GM12873 (cell line): ENCODE data around the gene TBL1XR1.

Experiments
- CTCF ChIP-seq: IDR thresholded peaks from 2 replicates; pipeline ENCODE4 v1.5.1; 2012; ENCODE audit warnings: low read depth, mild to moderate bottlenecking, moderate library complexity, low read length, control low read depth; ENCODE audit not compliant: insufficient read depth; ENCODE audit errors: missing control alignments

The TBL1XR1 gene

GRCh38 chr3:177174607-177175170 is 22.6 kb downstream of the TBL1XR1 start:
- TF ChIP-seq CTCF = no peak

- TF ChIP-seq CTCF = no peak
Measured at GRCh38 chr3:177169936-177170722, 27.2 kb downstream of the TBL1XR1 start.

- no peak for TF ChIP-seq CTCF
Measured at GRCh38 chr3:177168431-177168830, 28.9 kb downstream of the TBL1XR1 start.

GRCh38 chr3:177162742-177163141 is 34.5 kb downstream of the TBL1XR1 start:
- TF ChIP-seq CTCF = no peak

- TF ChIP-seq CTCF = no peak
Measured at GRCh38 chr3:177158461-177158860, 38.8 kb downstream of the TBL1XR1 start.

- no peak for TF ChIP-seq CTCF
Measured at GRCh38 chr3:177157492-177157891, 39.8 kb downstream of the TBL1XR1 start.

- TF ChIP-seq CTCF = no peak
Measured at GRCh38 chr3:177154733-177155132, 42.5 kb downstream of the TBL1XR1 start.
